Loucy (cell line): Measurements from ENCODE around the gene SHOC2.

ENCODE experiments used
- EZH2phosphoT487 ChIP-seq: fragments of 200-600 bp; IDR thresholded peaks from 2 replicates; pipeline ENCODE4 v1.6.1; 2018; ENCODE audit warnings: antibody characterized with exemption, mild to moderate bottlenecking, moderate library complexity, borderline replicate concordance
- TF ChIP-seq, protein P1 (sequence below): fragments of 200-600 bp; sonication (generic); conservative IDR thresholded peaks from 2 replicates; pipeline ENCODE4 v1.5.1; 2014; ENCODE audit warnings: mild to moderate bottlenecking, antibody characterized with exemption, low read length

DNA sequence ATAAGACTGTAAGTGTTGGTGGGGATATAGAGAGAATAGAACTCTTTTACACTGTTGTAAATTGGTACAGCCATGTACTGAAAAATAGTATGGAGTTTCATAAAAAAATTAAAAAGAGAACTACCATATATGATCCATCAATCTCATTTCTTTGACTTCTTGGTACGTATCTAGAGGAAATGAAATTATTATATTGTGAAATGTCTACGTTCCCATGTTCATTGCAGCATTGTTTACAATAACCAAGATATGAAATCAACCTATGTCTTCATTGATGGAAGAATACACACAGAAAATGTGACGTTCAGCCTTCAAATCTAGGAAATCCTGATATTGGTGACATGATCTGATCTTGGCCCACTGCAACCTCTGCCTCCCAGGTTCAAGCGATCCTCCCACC, 32.0 kb downstream of the SHOC2 start:
- TF ChIP-seq, protein P1, sequence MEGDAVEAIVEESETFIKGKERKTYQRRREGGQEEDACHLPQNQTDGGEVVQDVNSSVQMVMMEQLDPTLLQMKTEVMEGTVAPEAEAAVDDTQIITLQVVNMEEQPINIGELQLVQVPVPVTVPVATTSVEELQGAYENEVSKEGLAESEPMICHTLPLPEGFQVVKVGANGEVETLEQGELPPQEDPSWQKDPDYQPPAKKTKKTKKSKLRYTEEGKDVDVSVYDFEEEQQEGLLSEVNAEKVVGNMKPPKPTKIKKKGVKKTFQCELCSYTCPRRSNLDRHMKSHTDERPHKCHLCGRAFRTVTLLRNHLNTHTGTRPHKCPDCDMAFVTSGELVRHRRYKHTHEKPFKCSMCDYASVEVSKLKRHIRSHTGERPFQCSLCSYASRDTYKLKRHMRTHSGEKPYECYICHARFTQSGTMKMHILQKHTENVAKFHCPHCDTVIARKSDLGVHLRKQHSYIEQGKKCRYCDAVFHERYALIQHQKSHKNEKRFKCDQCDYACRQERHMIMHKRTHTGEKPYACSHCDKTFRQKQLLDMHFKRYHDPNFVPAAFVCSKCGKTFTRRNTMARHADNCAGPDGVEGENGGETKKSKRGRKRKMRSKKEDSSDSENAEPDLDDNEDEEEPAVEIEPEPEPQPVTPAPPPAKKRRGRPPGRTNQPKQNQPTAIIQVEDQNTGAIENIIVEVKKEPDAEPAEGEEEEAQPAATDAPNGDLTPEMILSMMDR: no peak
- no peak for TF ChIP-seq EZH2phosphoT487
